Measurements from ENCODE around the gene WDR11.
A peak's percentile ranks its signal among the peaks of the same experiment; 100 is the strongest.

WDR11 gene

GRCh38 chr10:120827251-120827875 is 23.8 kb upstream of the WDR11 start:
- no peak for TF ChIP-seq CTCF (IDR thresholded peaks at IDR 0.05; ENCODE audit: borderline replicate concordance, control extremely low read depth, extremely low read depth, insufficient read depth, missing control alignments)
- in situ Hi-C loops (cut with MboI; ENCODE audit: low sequenced_read_pairs, unreplicated experiment): no loop called here
- DNase-seq (ENCODE audit: low spot score): peak; percentile 17

DNA sequence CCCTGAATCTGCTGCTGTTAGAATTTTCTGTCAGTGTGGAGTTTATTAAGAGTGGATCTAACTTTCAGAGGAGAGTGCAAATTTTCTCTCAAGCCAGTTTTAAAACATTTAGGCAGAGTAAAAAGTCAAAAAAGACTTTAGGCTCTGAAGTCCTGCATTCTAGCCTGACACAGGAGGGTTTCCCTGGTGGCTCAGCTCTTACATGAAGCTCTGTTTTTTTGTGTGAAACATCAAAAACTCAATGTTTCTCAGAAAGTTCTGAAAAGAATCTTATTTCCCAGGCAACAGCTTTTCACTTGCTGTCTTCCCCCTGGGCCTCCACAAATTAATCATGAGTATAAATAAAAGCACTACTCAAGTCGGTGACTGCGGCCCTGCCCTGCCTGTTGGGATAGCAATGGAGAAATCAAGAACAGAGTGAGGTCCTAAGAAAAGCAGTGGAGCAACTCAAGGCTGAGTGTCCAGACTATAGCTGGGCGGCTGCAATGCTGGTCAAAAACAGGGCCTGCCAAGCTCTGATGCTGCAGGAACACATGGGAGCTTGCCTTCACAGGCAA is 22.3 kb upstream of the WDR11 start:
- TF ChIP-seq CTCF (IDR thresholded peaks at IDR 0.05; ENCODE audit: borderline replicate concordance, control extremely low read depth, extremely low read depth, insufficient read depth, missing control alignments): no peak
- no peak for DNase-seq (ENCODE audit: low spot score)
- in situ Hi-C loops (cut with MboI; ENCODE audit: low sequenced_read_pairs, unreplicated experiment): no loop called here

- in situ Hi-C loops (cut with MboI; ENCODE audit: low sequenced_read_pairs, unreplicated experiment): no loop called here
- TF ChIP-seq CTCF (IDR thresholded peaks at IDR 0.05; ENCODE audit: borderline replicate concordance, control extremely low read depth, extremely low read depth, insufficient read depth, missing control alignments): no peak
- no peak for DNase-seq (ENCODE audit: low spot score)
Measured at GRCh38 chr10:120832106-120832505, 19.1 kb upstream of the WDR11 start.

- DNase-seq (ENCODE audit: low spot score): no peak
- in situ Hi-C loops (cut with MboI; ENCODE audit: low sequenced_read_pairs, unreplicated experiment): no loop called here
- no peak for TF ChIP-seq CTCF (IDR thresholded peaks at IDR 0.05; ENCODE audit: borderline replicate concordance, control extremely low read depth, extremely low read depth, insufficient read depth, missing control alignments)
Measured at GRCh38 chr10:120833222-120833928, 17.8 kb upstream of the WDR11 start.

DNA sequence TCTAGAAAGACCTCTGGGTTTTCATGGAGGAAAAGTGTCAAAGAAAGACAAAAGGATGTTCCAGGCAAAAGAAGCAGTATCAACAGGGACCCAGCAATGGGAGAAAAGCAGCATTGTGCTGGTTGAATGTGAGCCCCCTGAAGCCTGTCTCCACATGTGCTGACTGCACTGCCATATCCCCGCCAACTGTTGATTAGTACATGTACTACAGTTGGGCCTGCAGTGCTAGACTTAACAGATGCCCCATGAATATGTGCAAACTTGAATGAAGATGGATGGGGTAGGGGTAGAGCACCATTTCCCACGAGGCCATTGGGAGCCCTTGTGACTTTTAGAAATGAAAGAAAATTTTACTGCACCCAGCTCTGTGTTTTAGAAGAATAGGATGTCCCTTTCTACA is 15.6 kb upstream of the WDR11 start:
- DNase-seq (ENCODE audit: low spot score): no peak
- no peak for TF ChIP-seq CTCF (IDR thresholded peaks at IDR 0.05; ENCODE audit: borderline replicate concordance, control extremely low read depth, extremely low read depth, insufficient read depth, missing control alignments)
- in situ Hi-C loops (cut with MboI; ENCODE audit: low sequenced_read_pairs, unreplicated experiment): no loop called here

DNA sequence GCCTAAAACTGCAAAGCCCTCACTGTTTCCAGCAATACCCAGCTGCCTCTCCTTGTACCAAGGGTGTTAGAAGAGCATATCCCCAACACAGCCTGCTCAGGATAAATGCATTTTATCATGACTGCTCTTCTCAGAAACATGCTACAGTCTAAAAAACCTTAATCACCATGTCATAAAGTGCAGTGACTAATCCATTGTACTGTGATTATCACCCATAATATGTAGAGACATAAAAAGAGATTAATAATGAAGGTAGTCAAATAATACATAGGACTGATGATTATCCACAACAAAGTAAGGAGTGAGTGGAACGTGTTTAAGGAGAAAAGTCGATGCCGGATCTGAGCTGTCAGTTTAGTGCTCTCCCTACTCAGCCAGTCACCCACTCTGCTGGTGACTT is 12.2 kb upstream of the WDR11 start:
- no peak for TF ChIP-seq CTCF (IDR thresholded peaks at IDR 0.05; ENCODE audit: borderline replicate concordance, control extremely low read depth, extremely low read depth, insufficient read depth, missing control alignments)
- in situ Hi-C loops (cut with MboI; ENCODE audit: low sequenced_read_pairs, unreplicated experiment): no loop called here
- DNase-seq (ENCODE audit: low spot score): no peak
